Neural crest cell (in vitro differentiated cells): Measurements from ENCODE around the gene TRIM2. TPM values are rescaled to one million over a fixed set of nuclear protein-coding genes. Genes with fewer than 3 reads are reported as not detected.
"Not testable (repeated sequence)": the region's sequence is repeated elsewhere in the genome, so short reads cannot be mapped to it uniquely, and the experiment has no call there.

Experiments
- DNase-seq: peaks from one replicate; pipeline ENCODE4 v3.0.0; 2021; ENCODE audit warnings: low read depth, mixed read lengths, low spot score
- H3K27ac Mint-ChIP-seq: one replicate; pipeline ENCODE4 v1.8.0; 2021; ENCODE audit warnings: mild to moderate bottlenecking, mixed read lengths; ENCODE audit not compliant: unreplicated experiment
- H3K27me3 Mint-ChIP-seq: 2 replicates; pipeline ENCODE4 v1.8.0; 2021; ENCODE audit warnings: low read depth, mild to moderate bottlenecking, mixed read lengths
- H3K36me3 Mint-ChIP-seq: 2 replicates; pipeline ENCODE4 v1.8.0; 2021; ENCODE audit warnings: low read depth, mild to moderate bottlenecking, mixed read lengths
- H3K4me1 Mint-ChIP-seq: 2 replicates; pipeline ENCODE4 v1.8.0; 2021; ENCODE audit warnings: mixed read lengths
- H3K4me3 Mint-ChIP-seq: one replicate; pipeline ENCODE4 v1.8.0; 2021; ENCODE audit warnings: mild to moderate bottlenecking, mixed read lengths
- H3K9me3 Mint-ChIP-seq: 2 replicates; pipeline ENCODE4 v1.8.0; 2021; ENCODE audit warnings: mixed read lengths
- total RNA-seq: library from RNA; stranded (reverse); gene quantifications from 2 replicates; pipeline ENCODE4 v1.2.1, GENCODE V29; 2021
- TF ChIP-seq, protein P1 (sequence below): fragments of 200-600 bp; sonication (generic); conservative IDR thresholded peaks from 2 replicates; pipeline ENCODE4 v1.5.0; 2021; ENCODE audit warnings: antibody characterized with exemption, mild to moderate bottlenecking

TRIM2 gene
- total RNA-seq, 1 donor from 2014 or later = 105 TPM

DNA sequence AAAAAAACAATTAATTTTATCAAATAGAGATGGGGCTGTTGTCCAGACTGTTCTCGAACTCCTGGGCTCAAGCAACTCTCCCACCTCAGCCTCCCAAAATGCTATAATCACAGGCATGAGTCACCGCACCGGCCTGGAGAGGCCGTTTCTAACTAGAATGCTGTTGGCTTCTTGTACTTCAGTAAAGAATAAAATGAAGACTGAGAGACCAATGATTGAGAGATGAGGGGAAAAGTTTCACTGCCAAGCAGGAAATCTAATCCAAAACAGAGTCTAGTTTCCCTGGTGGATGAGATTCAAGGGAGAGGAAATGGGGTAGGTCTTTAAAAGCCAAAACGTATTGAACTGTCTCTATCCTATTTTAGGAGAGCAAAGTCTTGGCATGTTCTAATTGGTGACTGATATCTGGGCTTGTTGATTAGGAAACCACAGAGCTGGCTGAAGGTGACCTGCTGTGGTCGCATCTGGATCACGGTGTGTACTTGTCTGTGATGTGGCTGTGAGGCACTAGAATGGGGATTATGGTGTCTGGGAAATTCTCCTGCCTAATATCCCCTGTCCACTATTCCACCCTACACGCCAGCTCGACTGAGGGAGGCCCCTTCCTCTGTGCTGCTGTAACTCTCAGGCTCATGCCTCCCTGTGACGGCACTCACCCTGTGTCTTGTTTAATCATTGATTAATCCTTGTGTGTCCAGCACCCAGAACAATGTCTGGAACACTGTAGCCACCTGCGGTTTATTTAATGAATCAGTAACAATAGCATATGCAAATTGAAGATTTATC lies 15.0 kb upstream of the TRIM2 start:
- Mint-ChIP-seq H3K27me3 (no peaks in the 10 kb centered on the region), H3K36me3 (peaks cover 5% of the 10 kb centered on the region), H3K4me3 (no peak overlapping the region), H3K27ac (no peak overlapping the region), H3K4me1 (peaks cover 43% of the 10 kb centered on the region), H3K9me3 (no peaks in the 10 kb centered on the region)
- no peak for DNase-seq
- TF ChIP-seq, protein P1, sequence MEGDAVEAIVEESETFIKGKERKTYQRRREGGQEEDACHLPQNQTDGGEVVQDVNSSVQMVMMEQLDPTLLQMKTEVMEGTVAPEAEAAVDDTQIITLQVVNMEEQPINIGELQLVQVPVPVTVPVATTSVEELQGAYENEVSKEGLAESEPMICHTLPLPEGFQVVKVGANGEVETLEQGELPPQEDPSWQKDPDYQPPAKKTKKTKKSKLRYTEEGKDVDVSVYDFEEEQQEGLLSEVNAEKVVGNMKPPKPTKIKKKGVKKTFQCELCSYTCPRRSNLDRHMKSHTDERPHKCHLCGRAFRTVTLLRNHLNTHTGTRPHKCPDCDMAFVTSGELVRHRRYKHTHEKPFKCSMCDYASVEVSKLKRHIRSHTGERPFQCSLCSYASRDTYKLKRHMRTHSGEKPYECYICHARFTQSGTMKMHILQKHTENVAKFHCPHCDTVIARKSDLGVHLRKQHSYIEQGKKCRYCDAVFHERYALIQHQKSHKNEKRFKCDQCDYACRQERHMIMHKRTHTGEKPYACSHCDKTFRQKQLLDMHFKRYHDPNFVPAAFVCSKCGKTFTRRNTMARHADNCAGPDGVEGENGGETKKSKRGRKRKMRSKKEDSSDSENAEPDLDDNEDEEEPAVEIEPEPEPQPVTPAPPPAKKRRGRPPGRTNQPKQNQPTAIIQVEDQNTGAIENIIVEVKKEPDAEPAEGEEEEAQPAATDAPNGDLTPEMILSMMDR = no peak

DNA sequence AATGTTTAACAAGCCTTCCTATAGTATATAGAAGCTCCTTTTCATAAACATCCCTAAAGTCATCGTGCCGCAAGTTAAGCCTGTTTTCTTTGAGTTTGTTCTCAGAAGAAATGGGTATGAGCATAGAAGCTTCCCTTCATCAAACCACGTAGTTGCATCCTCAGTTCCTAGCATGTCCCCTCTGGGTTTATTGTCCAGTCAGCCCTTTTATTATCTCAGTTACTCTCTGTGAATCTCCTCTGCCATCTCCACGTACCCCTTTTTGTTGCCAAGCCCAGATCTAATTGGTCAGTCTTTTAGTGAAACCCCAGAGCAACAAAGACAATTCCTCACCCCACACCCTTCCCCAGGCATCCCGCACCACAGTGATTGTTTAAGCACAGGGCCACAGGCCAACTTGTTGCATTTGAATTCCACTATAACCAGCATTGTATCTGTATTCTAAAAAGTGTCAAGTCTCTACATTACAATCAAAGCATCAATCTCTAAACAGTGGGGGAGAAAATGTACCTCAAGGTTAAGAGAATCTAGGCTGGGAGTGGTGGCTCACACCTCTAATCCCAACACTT lies 12.4 kb upstream of the TRIM2 start:
- Mint-ChIP-seq H3K4me3 (no peak overlapping the region), H3K4me1 (peaks cover 27% of the 10 kb centered on the region), H3K27ac (peak overlapping the region; percentile 52), H3K27me3 (no peaks in the 10 kb centered on the region), H3K36me3 (peaks cover 5% of the 10 kb centered on the region), H3K9me3 (no peaks in the 10 kb centered on the region)
- TF ChIP-seq, protein P1 = no peak
- DNase-seq = no peak

DNA sequence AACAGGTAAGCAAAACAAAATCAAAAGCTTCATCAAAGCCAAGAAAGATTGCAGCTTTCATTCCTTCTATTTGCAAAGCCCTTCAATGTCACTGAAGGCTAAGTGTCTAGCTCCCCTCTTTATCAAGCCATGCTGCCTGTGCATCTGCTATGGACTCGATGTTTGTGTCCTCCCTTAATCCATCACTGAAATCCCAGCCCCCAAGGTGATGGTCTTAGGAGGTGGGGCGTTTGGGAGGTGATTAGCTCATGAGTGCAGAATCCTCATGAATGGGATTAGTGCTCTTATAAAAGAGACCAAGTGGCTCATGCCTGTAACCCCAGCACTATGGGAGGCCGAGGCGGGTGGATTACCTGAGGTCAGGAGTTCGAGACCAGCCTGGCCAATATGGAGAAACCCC lies 6.9 kb upstream of the TRIM2 start:
- H3K27me3 Mint-ChIP-seq = no peaks in the 10 kb centered on the region
- DNase-seq = no peak
- H3K27ac Mint-ChIP-seq = no peak overlapping the region
- TF ChIP-seq, protein P1 = no peak
- no peaks in the 10 kb centered on the region for H3K9me3 Mint-ChIP-seq
- H3K36me3 Mint-ChIP-seq = no peaks in the 10 kb centered on the region
- no peaks in the 10 kb centered on the region for H3K4me1 Mint-ChIP-seq
- H3K4me3 Mint-ChIP-seq = no peak overlapping the region

DNA sequence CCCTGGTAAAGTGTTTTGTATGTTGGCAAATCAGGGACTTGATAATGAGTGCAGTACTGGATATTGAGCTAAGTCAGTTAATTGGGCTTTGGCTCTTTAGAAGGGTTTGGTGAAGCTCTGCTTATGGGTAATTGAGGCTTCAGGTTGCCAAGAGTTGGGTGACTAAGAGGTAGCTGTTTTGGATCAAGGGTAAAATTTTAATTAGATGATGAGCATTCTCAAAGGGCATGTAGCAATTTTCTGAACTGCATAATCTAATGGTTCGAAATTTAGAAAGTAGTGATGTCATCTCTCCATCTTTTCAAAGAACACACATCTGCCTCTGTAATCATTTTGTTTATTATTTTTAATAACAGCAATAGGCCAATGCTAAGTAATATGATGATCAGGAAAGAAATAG lies 5.5 kb upstream of the TRIM2 start:
- Mint-ChIP-seq H3K4me1 (peaks cover 6% of the 10 kb centered on the region), H3K27ac (no peak overlapping the region), H3K36me3 (no peaks in the 10 kb centered on the region), H3K9me3 (no peaks in the 10 kb centered on the region), H3K27me3 (no peaks in the 10 kb centered on the region), H3K4me3 (no peak overlapping the region)
- no peak for DNase-seq
- TF ChIP-seq, protein P1 = no peak

DNA sequence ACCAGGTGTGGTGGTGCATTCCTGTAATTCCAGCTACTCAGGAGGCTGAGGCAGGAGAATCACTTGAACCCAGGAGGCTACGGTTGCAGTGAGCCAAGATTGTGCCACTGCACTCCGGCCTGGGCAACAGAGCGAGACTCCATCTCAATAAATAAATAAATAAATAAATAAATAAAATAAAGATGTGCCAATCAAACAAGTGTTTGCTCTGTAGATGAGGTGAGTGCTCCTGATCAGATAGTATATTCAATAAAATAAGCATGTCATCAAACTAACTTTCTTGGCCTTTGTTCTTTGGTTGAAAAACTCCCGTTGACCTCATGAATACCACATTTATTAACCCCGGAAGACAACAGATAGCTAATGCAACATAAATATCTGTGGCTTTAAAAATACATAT lies 497 bp upstream of the TRIM2 start:
- H3K9me3 Mint-ChIP-seq, H3K27me3 Mint-ChIP-seq, H3K36me3 Mint-ChIP-seq, DNase-seq: not testable (repeated sequence)
- Mint-ChIP-seq H3K4me1 (peaks cover 48% of the 10 kb centered on the region), H3K4me3 (peak overlapping the region; percentile 87), H3K27ac (peak overlapping the region; percentile 2)
